Neuronal stem cell (in vitro differentiated cells): Measurements from ENCODE around the gene HJV.

ENCODE experiments used
- DNase-seq: peaks from one replicate; pipeline ENCODE4 v3.0.0-alpha.2; 2013; ENCODE audit warnings: low spot score
- H2AFZ ChIP-seq: one replicate; pipeline ENCODE4 v1.6.1; 2013; ENCODE audit warnings: mild to moderate bottlenecking, low read length, inconsistent platforms
- H2AK5ac ChIP-seq: 2 replicates; pipeline ENCODE4 v1.6.1; 2013; ENCODE audit warnings: low read depth, mild to moderate bottlenecking, inconsistent platforms, low read length, moderate library complexity, mixed read lengths
- H2BK120ac ChIP-seq: 2 replicates; pipeline ENCODE4 v1.6.1; 2013; ENCODE audit warnings: low read depth, mild to moderate bottlenecking, inconsistent platforms, low read length, moderate library complexity, mixed read lengths
- H2BK12ac ChIP-seq: one replicate; pipeline ENCODE4 v1.6.1; 2013; ENCODE audit warnings: low read length, inconsistent platforms
- H2BK15ac ChIP-seq: 2 replicates; pipeline ENCODE4 v1.6.1; 2013; ENCODE audit warnings: mild to moderate bottlenecking, low read length, inconsistent platforms, mixed read lengths
- H2BK5ac ChIP-seq: one replicate; pipeline ENCODE4 v1.6.1; 2013; ENCODE audit warnings: inconsistent platforms, mild to moderate bottlenecking, low read length, moderate library complexity
- H3K14ac ChIP-seq: one replicate; pipeline ENCODE4 v1.6.1; 2013; ENCODE audit warnings: low read length, inconsistent platforms
- H3K18ac ChIP-seq: 2 replicates; pipeline ENCODE4 v1.6.1; 2013; ENCODE audit warnings: low read length, inconsistent platforms
- H3K23ac ChIP-seq: 2 replicates; pipeline ENCODE4 v1.6.1; 2013; ENCODE audit warnings: low read depth, mild to moderate bottlenecking, mixed read lengths, low read length, inconsistent platforms; ENCODE audit not compliant: poor library complexity
- H3K27ac ChIP-seq: replicated peaks from 3 replicates; pipeline ENCODE4 v1.5.1; 2013; ENCODE audit warnings: low read length, inconsistent platforms
- H3K27me3 ChIP-seq, 3 experiments: 2 replicates each; pipeline ENCODE4 v1.6.1; 2013; ENCODE audit warnings: low read length in 3 of 3, mild to moderate bottlenecking in 2 of 3, inconsistent platforms in 1 of 3, low read depth in 1 of 3, mixed read lengths in 1 of 3, moderate library complexity in 1 of 3; ENCODE audit not compliant: control insufficient read depth in 3 of 3, insufficient read depth in 3 of 3
- H3K36me3 ChIP-seq, 2 donors: replicated peaks in 1 of 2; 2 replicates each; pipeline ENCODE4 v1.6.1; 2013; ENCODE audit warnings: low read length in 2 of 2; ENCODE audit not compliant: control insufficient read depth in 2 of 2, insufficient read depth in 2 of 2
- H3K4ac ChIP-seq: 2 replicates; pipeline ENCODE4 v1.6.1; 2013; ENCODE audit warnings: inconsistent platforms, mild to moderate bottlenecking, low read length, moderate library complexity
- H3K4me1 ChIP-seq, 2 donors: 1 replicate in 1 of 2; 2 replicates in 1 of 2; pipeline ENCODE4 v1.6.1; 2013; ENCODE audit warnings: low read length in 2 of 2, low read depth in 1 of 2; ENCODE audit not compliant: control insufficient read depth in 2 of 2, insufficient read depth in 1 of 2
- H3K4me2 ChIP-seq: one replicate; pipeline ENCODE4 v1.6.1; 2013; ENCODE audit warnings: mild to moderate bottlenecking, low read length, inconsistent platforms; ENCODE audit not compliant: insufficient read depth, poor library complexity, severe bottlenecking
- H3K4me3 ChIP-seq, 2 donors: 2 replicates each; pipeline ENCODE4 v1.5.1; 2013; ENCODE audit warnings: low read length in 2 of 2, mild to moderate bottlenecking in 2 of 2, inconsistent platforms in 1 of 2, moderate library complexity in 1 of 2
- H3K79me1 ChIP-seq: one replicate; pipeline ENCODE4 v1.6.1; 2013; ENCODE audit warnings: low read depth, mild to moderate bottlenecking, inconsistent platforms, low read length, moderate library complexity
- H3K9ac ChIP-seq: one replicate; pipeline ENCODE4 v1.6.1; 2013; ENCODE audit warnings: mild to moderate bottlenecking, low read depth, low read length, inconsistent platforms; ENCODE audit not compliant: poor library complexity
- H3K9me3 ChIP-seq, 2 donors: replicated peaks in 1 of 2; 2 replicates each; pipeline versions ENCODE3 to v1.6.1; 2013; ENCODE audit warnings: low read length in 2 of 2, mild to moderate bottlenecking in 2 of 2, inconsistent platforms in 1 of 2, low read depth in 1 of 2, mixed read lengths in 1 of 2, moderate library complexity in 1 of 2; ENCODE audit not compliant: control insufficient read depth in 2 of 2, insufficient read depth in 1 of 2
- H4K8ac ChIP-seq: one replicate; pipeline ENCODE4 v1.6.1; 2013; ENCODE audit warnings: low read depth, mild to moderate bottlenecking, inconsistent platforms, low read length, moderate library complexity
- H4K91ac ChIP-seq: one replicate; pipeline ENCODE4 v1.6.1; 2013; ENCODE audit warnings: low read length, low read depth, mild to moderate bottlenecking, inconsistent platforms; ENCODE audit not compliant: poor library complexity
- WGBS, 2 donors: extraction: QIAGEN DNeasy Blood & Tissue Kit; methylation state at CpG; one replicate each; pipeline ENCODE4 v1.1.7; 2013; ENCODE audit warnings: missing lambda C conversion rate in 2 of 2, mixed read lengths in 1 of 2; ENCODE audit not compliant: insufficient read length in 2 of 2, insufficient replicate concordance in 1 of 2; ENCODE audit errors: extremely low coverage in 2 of 2; 5-methylcytosine and 5-hydroxymethylcytosine counted together

HJV gene

GRCh38 chr1:146020058-146021049 is 1.2 kb downstream of the HJV start:
- DNase-seq: no peak
- WGBS, 2 donors: no CpG with 5 or more reads among the region's 4 CpGs
- H3K27me3 ChIP-seq: peaks cover 0 to 65% (median 26%) of the 10 kb centered on the region in 3 experiments

GRCh38 chr1:146019231-146020057 is 2.1 kb downstream of the HJV start:
- H3K18ac ChIP-seq: peak overlapping the region; percentile 89
- H4K91ac ChIP-seq: no peak overlapping the region
- WGBS, 2 donors: no CpG with 5 or more reads among the region's 43 CpGs
- H3K23ac ChIP-seq: no peak overlapping the region
- no peak overlapping the region for H2BK12ac ChIP-seq
- H2BK5ac ChIP-seq: no peak overlapping the region
- peak overlapping the region in 1 of 2 donors; percentile 55 for H3K4me3 ChIP-seq
- no peak overlapping the region for H3K27ac ChIP-seq
- H3K36me3 ChIP-seq: no peaks in the 10 kb centered on the region
- no peak overlapping the region for H3K4ac ChIP-seq
- peaks cover 4 to 12% of the 10 kb centered on the region in 2 donors for H3K9me3 ChIP-seq
- H4K8ac ChIP-seq: no peak overlapping the region
- no peaks in the 10 kb centered on the region for H3K79me1 ChIP-seq
- no peak for DNase-seq
- peaks cover 0 to 2% of the 10 kb centered on the region in 2 donors for H3K4me1 ChIP-seq
- H3K14ac ChIP-seq: no peak overlapping the region
- peaks cover 0 to 69% (median 26%) of the 10 kb centered on the region in 3 experiments for H3K27me3 ChIP-seq
- H3K4me2 ChIP-seq: peak overlapping the region; percentile 59
- H3K9ac ChIP-seq: no peak overlapping the region
- H2AFZ ChIP-seq: peak overlapping the region; percentile 77
- no peak overlapping the region for H2BK120ac ChIP-seq
- H2BK15ac ChIP-seq: no peak overlapping the region
- H2AK5ac ChIP-seq: peak overlapping the region; percentile 59

More at GRCh38 chr1:146020058-146021049, 1.2 kb downstream of the HJV start:
- no peak overlapping the region for H3K4me3 ChIP-seq
- H4K8ac ChIP-seq: no peak overlapping the region
- H3K36me3 ChIP-seq: no peaks in the 10 kb centered on the region
- no peak overlapping the region for H3K4ac ChIP-seq
- no peak overlapping the region for H3K9ac ChIP-seq
- no peak overlapping the region for H2AK5ac ChIP-seq
- peaks cover 4 to 12% of the 10 kb centered on the region in 2 donors for H3K9me3 ChIP-seq
- H3K27ac ChIP-seq: no peak overlapping the region
- no peaks in the 10 kb centered on the region for H3K79me1 ChIP-seq
- no peak overlapping the region for H3K4me2 ChIP-seq
- no peak overlapping the region for H2BK120ac ChIP-seq
- H2BK5ac ChIP-seq: no peak overlapping the region
- no peak overlapping the region for H2BK12ac ChIP-seq
- no peak overlapping the region for H3K23ac ChIP-seq
- no peak overlapping the region for H2AFZ ChIP-seq
- no peak overlapping the region for H3K14ac ChIP-seq
- H2BK15ac ChIP-seq: no peak overlapping the region
- peaks cover 0 to 2% of the 10 kb centered on the region in 2 donors for H3K4me1 ChIP-seq
- no peak overlapping the region for H4K91ac ChIP-seq
- no peak overlapping the region for H3K18ac ChIP-seq

- Histone ChIP-seq H3K4me1 (peaks cover 0 to 2% of the 10 kb centered on the region in 2 donors), H4K8ac (no peak overlapping the region), H3K79me1 (no peaks in the 10 kb centered on the region), H3K27ac (no peak overlapping the region), H3K9ac (no peak overlapping the region), H2BK12ac (no peak overlapping the region), H3K23ac (no peak overlapping the region), H2BK15ac (no peak overlapping the region), H3K14ac (no peak overlapping the region), H2AFZ (no peak overlapping the region), H4K91ac (no peak overlapping the region), H3K9me3 (peaks cover 4 to 12% of the 10 kb centered on the region in 2 donors), H2AK5ac (no peak overlapping the region), H3K4ac (no peak overlapping the region), H3K36me3 (no peaks in the 10 kb centered on the region), H3K18ac (no peak overlapping the region), H3K27me3 (peaks cover 0 to 65% (median 26%) of the 10 kb centered on the region in 3 experiments), H2BK120ac (no peak overlapping the region), H3K4me2 (no peak overlapping the region), H2BK5ac (no peak overlapping the region), H3K4me3 (no peak overlapping the region)
- DNase-seq: no peak
- WGBS, 2 donors: no CpG with 5 or more reads among the region's 1 CpG
Observed at GRCh38 chr1:146016891-146017290, 4.6 kb downstream of the HJV start.
